Right forelimb (tissue), 1 donor: ENCODE results near the gene C1orf35.

Experiments used
- DNase-seq: peaks from one replicate; pipeline ENCODE4 v3.0.0-alpha.2; 2018

The C1orf35 gene

GRCh38 chr1:228062085-228062791 is 40.9 kb downstream of the C1orf35 start:
- no peak for DNase-seq

GRCh38 chr1:228061411-228062084 is 41.6 kb downstream of the C1orf35 start:
- no peak for DNase-seq

GRCh38 chr1:228060458-228061190 is 42.5 kb downstream of the C1orf35 start:
- DNase-seq, result no peak

GRCh38 chr1:228059634-228060457 is 43.3 kb downstream of the C1orf35 start:
- no peak for DNase-seq

GRCh38 chr1:228058949-228059633 is 44.0 kb downstream of the C1orf35 start:
- DNase-seq, result no peak

GRCh38 chr1:228058172-228058948 is 44.8 kb downstream of the C1orf35 start:
- DNase-seq, result no peak
